ENCODE measurements around the gene CCN2.

The CCN2 gene

GRCh38 chr6:131997429-131998153, 46.4 kb upstream of the CCN2 start:
- TF ChIP-seq CTCF (IDR thresholded peaks at IDR 0.05; ENCODE audit: poor library complexity, severe bottlenecking), result no peak
- DNase-seq (ENCODE audit: low spot score), result no peak
- no peak for ATAC-seq (ENCODE audit: low read depth)
- Histone ChIP-seq H3K4me3 (ENCODE audit: severe bottlenecking) (no peak overlapping the region), H3K9me3 (ENCODE audit: severe bottlenecking) (no peaks in the 10 kb centered on the region), H3K27ac (ENCODE audit: poor library complexity, severe bottlenecking) (no peak overlapping the region), H3K36me3 (ENCODE audit: low read depth) (no peaks in the 10 kb centered on the region), H3K27me3 (ENCODE audit: insufficient read depth, poor library complexity, severe bottlenecking) (no peaks in the 10 kb centered on the region), H3K4me1 (ENCODE audit: insufficient read depth, poor library complexity, severe bottlenecking) (peaks cover 14% of the 10 kb centered on the region)

DNA sequence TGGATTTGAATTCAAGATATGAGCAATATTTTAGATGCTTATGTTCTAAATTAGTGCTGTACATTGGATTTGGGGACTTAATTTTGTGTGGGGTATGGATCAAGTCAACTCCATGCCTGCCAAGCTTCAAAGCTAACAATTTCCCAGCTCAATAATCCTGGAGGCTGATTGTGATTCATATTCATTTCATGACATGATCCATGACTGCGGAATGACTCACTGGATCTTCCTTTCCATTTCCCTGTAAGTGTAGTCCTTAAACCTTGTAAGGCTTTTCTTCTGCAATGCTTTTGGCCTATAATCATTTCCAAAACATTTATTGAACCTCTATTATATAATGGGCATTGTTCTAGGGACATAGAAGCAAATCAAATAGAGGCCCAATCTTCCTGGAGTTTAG, 44.7 kb upstream of the CCN2 start:
- Histone ChIP-seq H3K27ac (ENCODE audit: poor library complexity, severe bottlenecking) (peak overlapping the region; percentile 60), H3K36me3 (ENCODE audit: low read depth) (no peaks in the 10 kb centered on the region), H3K27me3 (ENCODE audit: insufficient read depth, poor library complexity, severe bottlenecking) (no peaks in the 10 kb centered on the region), H3K4me1 (ENCODE audit: insufficient read depth, poor library complexity, severe bottlenecking) (peaks cover 14% of the 10 kb centered on the region), H3K9me3 (ENCODE audit: severe bottlenecking) (no peaks in the 10 kb centered on the region), H3K4me3 (ENCODE audit: severe bottlenecking) (no peak overlapping the region)
- no peak for DNase-seq (ENCODE audit: low spot score)
- peak; percentile 100 for ATAC-seq (ENCODE audit: low read depth)
- TF ChIP-seq CTCF (IDR thresholded peaks at IDR 0.05; ENCODE audit: poor library complexity, severe bottlenecking), result no peak

GRCh38 chr6:131992557-131992956, 41.4 kb upstream of the CCN2 start:
- DNase-seq (ENCODE audit: low spot score) (no peak), ATAC-seq (ENCODE audit: low read depth) (no peak)
- H3K9me3 ChIP-seq (ENCODE audit: severe bottlenecking), result no peaks in the 10 kb centered on the region
- no peaks in the 10 kb centered on the region for H3K36me3 ChIP-seq (ENCODE audit: low read depth)
- no peak for TF ChIP-seq CTCF (IDR thresholded peaks at IDR 0.05; ENCODE audit: poor library complexity, severe bottlenecking)
- H3K27ac ChIP-seq (ENCODE audit: poor library complexity, severe bottlenecking), result no peak overlapping the region
- no peak overlapping the region for H3K4me3 ChIP-seq (ENCODE audit: severe bottlenecking)
- H3K27me3 ChIP-seq (ENCODE audit: insufficient read depth, poor library complexity, severe bottlenecking), result no peaks in the 10 kb centered on the region
- peaks cover 14% of the 10 kb centered on the region for H3K4me1 ChIP-seq (ENCODE audit: insufficient read depth, poor library complexity, severe bottlenecking)

DNA sequence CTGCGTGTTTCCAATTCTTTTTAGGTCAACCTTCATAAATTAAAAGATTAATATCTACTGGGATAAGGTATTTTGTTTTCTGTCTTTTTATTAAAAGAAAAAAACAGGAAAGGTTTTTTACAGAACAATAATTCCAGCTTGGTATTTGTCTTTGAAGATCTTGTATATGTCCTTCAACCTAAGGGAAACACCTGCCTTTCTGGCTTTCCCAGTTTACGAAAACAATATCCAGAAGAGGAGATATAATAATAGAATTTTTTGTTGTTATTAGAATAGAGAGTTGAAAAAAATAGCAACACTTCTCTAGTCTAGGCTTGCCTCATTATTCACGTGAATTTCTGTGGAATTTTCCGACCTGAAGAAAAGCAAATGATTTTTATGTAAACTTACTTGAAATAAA, 37.9 kb upstream of the CCN2 start:
- no peak overlapping the region for H3K4me3 ChIP-seq (ENCODE audit: severe bottlenecking)
- ATAC-seq (ENCODE audit: low read depth), result no peak
- H3K4me1 ChIP-seq (ENCODE audit: insufficient read depth, poor library complexity, severe bottlenecking), result no peaks in the 10 kb centered on the region
- H3K36me3 ChIP-seq (ENCODE audit: low read depth), result no peaks in the 10 kb centered on the region
- H3K9me3 ChIP-seq (ENCODE audit: severe bottlenecking), result no peaks in the 10 kb centered on the region
- no peaks in the 10 kb centered on the region for H3K27me3 ChIP-seq (ENCODE audit: insufficient read depth, poor library complexity, severe bottlenecking)
- no peak for TF ChIP-seq CTCF (IDR thresholded peaks at IDR 0.05; ENCODE audit: poor library complexity, severe bottlenecking)
- no peak overlapping the region for H3K27ac ChIP-seq (ENCODE audit: poor library complexity, severe bottlenecking)
- no peak for DNase-seq (ENCODE audit: low spot score)

- no peak for DNase-seq (ENCODE audit: low spot score)
- no peak for TF ChIP-seq CTCF (IDR thresholded peaks at IDR 0.05; ENCODE audit: poor library complexity, severe bottlenecking)
- Histone ChIP-seq H3K36me3 (ENCODE audit: low read depth) (no peaks in the 10 kb centered on the region), H3K9me3 (ENCODE audit: severe bottlenecking) (no peaks in the 10 kb centered on the region), H3K4me3 (ENCODE audit: severe bottlenecking) (no peak overlapping the region), H3K27me3 (ENCODE audit: insufficient read depth, poor library complexity, severe bottlenecking) (no peaks in the 10 kb centered on the region), H3K4me1 (ENCODE audit: insufficient read depth, poor library complexity, severe bottlenecking) (no peaks in the 10 kb centered on the region), H3K27ac (ENCODE audit: poor library complexity, severe bottlenecking) (no peak overlapping the region)
- no peak for ATAC-seq (ENCODE audit: low read depth)
These were observed 31.6 kb upstream of the CCN2 start for GRCh38 chr6:131982740-131983259.
